ENCODE measurements around the gene SDC4.

SDC4 gene

GRCh38 chr20:45293041-45294002 is 54.9 kb downstream of the SDC4 start:
- DNase-seq: peak; percentile 59

- DNase-seq: no peak
Measured at GRCh38 chr20:45292343-45292742, 55.9 kb downstream of the SDC4 start.

DNA sequence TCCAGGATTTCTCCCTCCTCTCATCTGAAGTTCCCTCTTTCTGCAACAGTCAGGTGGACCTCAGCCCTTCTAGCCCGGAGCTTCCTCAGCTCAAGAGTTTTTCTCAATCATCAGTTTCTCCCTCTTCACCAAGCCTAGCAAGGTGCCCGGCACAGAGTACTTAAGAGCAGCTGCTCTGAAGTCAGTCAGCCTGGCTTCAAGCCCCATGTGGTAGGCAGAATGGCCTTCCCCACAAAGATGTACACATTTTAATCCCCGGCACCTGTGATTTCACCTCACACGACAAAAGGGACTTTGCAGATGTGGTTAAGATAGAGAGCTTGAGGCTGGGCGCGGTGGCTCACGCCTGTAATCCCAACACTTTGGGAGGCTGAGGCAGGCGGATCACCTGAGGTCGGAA is 56.7 kb downstream of the SDC4 start:
- no peak for DNase-seq

GRCh38 chr20:45290677-45291355 is 57.4 kb downstream of the SDC4 start:
- peak; percentile 73 for DNase-seq

GRCh38 chr20:45289942-45290676 is 58.1 kb downstream of the SDC4 start:
- DNase-seq: no peak

- DNase-seq: no peak
Measured at GRCh38 chr20:45288860-45289259, 59.4 kb downstream of the SDC4 start.

- DNase-seq: no peak
Measured at GRCh38 chr20:45288376-45288775, 59.8 kb downstream of the SDC4 start.

- DNase-seq: no peak
Measured at GRCh38 chr20:45283551-45284057, 64.6 kb downstream of the SDC4 start.

DNA sequence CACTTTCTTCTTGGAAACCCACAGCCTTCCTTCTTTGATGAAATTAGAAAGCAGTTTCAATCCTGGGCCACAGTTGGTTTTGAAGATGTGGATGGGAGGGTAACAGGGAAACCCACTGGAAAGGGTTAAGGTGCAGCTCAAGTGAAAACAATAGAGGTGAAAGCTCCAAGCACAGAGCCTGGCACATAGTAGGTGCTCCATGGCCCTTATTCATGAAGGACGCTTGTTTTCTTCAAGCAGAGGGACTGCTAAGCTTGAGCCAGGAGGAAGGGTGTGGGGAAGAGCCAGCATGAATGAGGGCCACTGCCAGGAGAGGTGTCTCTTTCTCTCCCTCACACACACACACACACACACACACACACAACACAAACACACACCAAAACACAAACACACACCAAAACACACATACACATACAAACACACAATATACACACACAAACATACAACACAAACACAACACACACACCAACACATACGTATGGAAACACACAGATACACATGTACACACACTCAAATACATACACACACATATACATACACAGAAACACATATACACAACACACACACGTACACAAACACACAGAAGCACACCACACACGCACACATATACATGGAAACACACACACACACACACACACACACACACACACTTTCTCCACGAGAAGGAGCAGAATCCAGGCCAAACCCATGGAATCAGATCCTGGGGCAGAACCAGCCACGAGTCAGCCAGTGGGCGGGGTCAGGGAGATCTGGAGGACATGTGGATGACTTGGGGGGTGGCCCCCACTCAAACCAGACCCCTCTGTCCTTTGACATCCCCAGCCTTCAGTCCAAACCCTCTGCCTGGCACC is 65.3 kb downstream of the SDC4 start:
- no peak for DNase-seq

DNA sequence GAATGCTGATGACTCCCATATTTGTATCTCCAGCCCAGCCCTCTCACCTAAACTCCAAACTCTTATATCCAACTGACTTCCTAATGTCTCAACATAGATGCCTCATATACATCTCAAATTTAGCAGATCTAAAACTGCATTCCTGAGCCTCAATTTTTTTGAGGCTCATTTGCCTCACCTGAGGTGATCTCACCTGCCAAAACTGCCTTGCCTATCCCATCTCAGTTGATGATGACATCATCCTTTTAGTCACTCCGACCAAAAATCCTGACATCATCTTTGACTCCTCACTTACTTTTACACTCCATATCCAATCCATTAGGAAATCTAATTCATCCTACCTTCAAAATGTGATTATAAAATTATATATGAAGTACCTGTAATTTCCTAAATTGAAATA is 68.2 kb downstream of the SDC4 start:
- DNase-seq: no peak

GRCh38 chr20:45275338-45275737 is 72.9 kb downstream of the SDC4 start:
- DNase-seq: no peak
